ENCODE results near the gene KBTBD7.

Gene KBTBD7, protein sequence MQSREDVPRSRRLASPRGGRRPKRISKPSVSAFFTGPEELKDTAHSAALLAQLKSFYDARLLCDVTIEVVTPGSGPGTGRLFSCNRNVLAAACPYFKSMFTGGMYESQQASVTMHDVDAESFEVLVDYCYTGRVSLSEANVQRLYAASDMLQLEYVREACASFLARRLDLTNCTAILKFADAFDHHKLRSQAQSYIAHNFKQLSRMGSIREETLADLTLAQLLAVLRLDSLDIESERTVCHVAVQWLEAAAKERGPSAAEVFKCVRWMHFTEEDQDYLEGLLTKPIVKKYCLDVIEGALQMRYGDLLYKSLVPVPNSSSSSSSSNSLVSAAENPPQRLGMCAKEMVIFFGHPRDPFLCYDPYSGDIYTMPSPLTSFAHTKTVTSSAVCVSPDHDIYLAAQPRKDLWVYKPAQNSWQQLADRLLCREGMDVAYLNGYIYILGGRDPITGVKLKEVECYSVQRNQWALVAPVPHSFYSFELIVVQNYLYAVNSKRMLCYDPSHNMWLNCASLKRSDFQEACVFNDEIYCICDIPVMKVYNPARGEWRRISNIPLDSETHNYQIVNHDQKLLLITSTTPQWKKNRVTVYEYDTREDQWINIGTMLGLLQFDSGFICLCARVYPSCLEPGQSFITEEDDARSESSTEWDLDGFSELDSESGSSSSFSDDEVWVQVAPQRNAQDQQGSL

DNA sequence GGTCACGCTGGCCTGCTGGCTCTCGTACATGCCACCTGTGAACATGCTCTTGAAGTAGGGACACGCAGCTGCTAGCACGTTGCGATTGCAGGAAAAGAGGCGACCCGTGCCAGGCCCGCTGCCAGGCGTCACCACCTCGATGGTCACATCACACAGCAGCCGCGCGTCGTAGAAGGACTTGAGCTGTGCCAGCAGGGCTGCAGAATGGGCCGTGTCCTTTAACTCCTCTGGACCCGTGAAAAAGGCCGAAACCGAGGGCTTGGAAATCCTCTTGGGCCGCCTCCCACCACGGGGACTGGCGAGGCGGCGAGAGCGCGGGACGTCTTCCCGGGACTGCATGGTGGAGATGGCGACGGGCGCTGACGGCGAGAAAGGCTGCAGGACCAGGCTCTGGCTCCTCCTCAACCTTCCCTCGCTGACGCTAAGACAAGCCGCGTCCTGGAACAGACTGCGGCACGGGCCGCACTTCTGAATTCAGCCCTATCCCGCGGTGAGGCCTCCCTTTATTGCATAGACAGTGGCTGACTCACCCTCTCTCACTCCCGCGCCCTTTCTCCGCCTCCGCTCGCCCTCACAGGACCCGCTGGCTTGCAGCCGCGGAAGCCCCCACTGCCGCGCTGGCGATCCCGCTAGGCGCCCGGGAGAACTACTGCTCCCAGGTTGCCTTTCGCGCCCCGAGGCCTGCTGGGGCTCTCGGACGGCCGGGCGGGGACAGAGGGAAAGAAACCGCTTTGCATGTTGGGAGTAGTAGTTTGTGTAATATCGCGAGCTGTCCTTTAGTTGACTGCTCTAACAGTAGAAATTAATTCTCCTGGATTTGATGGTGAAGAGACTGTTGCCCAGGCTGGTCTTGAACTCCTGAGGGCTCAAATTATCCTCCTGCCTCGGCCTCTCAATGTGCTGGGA, at the start of gene KBTBD7:
TSS of gene KBTBD7 (minus strand) at position 651 of the 906 bp plus-strand sequence. CDS start at position 339, 312 bp downstream.
- DNase-seq: peak; percentile 97

DNA sequence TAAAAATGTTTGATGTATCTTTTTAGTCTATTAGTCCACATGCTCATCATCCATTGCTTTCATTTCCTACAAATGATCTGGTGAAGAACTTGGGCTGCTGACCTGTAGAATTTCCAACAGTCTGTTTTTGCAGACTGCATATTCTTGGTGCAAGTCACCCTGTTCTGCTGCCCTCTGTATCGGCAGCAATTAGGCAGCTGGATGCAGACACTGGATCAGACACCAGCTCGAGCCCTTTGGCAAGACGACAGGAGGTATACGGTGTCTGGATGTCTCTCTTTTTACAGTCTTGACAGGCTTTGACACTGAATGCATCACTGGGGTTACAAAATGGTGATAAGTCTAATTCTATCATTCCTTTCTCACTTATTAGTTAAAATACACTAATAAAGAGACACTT, 47.3 kb upstream of the KBTBD7 start:
- DNase-seq: no peak

DNA sequence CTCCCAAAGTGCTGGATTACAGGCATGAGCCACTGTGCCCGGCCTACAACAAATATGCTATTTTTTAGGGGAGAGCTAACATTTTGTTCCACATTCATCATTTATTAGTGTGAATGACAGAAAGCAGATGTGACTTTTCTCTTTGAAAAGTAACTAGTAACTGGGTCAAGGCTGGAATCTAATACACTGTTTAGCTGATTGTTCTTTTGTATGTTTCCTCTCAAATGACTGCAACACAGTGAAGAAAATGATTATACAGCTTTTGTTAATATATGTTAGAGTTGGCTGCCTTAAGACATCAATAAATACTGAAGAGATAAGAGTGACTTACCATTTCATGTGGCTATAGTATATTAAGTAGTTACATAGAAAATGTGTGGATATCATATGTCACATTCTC, 42.0 kb upstream of the KBTBD7 start:
- no peak for DNase-seq

DNA sequence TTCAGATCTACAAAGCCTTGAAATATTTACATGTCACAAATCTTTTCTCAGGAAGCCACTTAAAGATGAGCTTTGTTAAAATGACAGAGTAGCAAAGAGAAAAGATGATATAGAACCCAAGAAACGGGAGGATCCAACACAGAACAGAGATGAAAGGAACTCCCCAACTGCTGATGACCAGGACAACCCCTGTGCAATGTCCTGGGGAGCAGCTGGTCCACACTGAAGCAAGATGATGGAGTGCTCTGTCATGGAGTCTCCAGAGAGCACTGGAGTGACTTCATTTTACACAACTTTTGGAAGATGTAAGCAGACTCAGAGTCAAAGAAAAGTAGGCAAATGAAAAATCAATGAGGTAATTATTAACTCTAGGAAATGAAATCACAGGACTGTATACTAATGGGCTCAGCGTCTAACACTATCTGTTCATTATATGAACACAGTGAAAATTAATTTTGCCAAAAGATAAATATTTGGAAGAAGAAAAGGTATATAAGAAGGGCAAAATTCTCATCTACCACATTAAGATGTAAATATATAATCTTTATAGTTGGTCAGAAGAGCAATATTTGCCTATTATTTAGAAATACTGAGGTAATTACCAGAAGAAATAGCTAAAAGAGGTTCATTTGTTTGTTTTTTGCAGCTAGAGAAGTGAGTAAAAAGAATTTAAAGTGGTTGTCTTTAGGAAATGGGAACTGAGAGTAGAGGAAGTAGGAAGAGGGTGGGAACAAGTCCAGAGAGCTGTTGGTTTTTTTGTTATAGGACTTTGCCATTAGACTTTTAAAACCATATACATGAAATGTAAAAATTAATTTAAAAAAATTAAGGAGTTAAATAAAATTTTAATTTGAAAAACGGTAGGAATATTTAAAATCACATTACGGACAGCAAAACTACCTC, 38.5 kb upstream of the KBTBD7 start:
- DNase-seq: no peak

DNA sequence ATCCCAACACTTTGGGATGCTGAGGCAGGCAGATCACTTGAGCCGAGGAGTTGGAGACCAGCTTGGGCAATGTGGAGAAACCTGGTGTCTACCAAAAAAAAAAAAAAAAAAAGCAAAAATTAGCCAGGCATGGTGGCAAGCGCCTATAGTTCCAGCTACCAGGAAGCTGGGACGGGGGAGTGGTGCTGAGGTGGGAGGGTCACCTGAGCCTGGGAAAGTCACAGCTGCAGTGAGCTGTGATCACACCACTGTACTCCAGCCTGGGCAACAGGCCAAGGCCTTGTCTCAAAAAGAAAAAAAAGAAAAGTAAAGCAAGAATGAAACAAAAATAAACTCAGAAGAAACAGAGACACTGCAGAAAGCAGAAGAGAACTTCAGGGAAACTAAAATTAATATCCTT, 37.4 kb upstream of the KBTBD7 start:
- no peak for DNase-seq

DNA sequence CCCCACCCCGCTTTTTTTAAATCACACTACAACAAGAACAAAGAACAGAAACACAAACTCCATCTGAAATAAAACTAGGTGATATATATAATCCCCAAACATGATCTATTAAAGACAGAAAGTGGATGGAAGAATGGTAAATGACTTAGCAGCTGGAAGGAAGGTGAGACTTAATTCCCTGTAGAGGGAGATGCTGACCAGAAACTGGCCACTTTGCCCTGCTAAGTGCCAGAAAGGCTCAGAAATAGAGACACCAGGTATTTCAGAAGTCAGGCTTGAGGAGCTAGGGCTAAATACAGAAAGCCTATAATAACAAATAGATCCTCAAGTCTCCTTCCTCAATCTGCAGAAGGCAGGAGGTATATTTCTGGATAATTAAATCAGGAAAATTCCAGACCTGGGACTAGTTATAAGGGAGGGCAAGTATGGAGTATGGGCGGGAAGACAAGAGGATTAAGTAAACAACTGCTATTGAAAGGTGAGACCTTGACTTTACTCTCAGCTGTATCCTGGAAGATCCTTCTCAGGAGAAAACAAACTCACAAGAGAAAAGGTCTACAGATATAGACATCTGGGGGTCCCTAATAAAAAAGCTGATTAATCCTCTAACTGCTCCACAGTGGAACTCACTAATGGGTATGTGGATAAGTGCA, 36.8 kb upstream of the KBTBD7 start:
- DNase-seq: no peak

DNA sequence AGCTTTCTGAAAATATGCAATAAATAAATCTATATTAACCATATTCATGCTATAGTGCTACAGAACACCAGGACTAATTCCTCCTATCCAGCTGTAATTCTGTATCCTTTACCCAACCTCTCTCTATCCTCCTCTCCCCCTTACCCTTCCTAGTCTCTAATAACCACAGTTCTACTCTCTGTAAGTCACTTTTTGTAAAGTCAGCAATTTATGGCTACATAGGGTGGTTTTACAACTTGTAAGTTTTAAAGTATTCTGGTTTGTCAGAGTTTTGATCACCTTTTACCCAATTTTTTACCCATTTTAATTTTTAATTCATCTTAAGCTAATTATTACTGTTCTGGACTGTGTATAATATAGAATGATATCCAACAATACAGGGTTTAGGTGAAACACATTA, 35.0 kb upstream of the KBTBD7 start:
- DNase-seq: no peak

DNA sequence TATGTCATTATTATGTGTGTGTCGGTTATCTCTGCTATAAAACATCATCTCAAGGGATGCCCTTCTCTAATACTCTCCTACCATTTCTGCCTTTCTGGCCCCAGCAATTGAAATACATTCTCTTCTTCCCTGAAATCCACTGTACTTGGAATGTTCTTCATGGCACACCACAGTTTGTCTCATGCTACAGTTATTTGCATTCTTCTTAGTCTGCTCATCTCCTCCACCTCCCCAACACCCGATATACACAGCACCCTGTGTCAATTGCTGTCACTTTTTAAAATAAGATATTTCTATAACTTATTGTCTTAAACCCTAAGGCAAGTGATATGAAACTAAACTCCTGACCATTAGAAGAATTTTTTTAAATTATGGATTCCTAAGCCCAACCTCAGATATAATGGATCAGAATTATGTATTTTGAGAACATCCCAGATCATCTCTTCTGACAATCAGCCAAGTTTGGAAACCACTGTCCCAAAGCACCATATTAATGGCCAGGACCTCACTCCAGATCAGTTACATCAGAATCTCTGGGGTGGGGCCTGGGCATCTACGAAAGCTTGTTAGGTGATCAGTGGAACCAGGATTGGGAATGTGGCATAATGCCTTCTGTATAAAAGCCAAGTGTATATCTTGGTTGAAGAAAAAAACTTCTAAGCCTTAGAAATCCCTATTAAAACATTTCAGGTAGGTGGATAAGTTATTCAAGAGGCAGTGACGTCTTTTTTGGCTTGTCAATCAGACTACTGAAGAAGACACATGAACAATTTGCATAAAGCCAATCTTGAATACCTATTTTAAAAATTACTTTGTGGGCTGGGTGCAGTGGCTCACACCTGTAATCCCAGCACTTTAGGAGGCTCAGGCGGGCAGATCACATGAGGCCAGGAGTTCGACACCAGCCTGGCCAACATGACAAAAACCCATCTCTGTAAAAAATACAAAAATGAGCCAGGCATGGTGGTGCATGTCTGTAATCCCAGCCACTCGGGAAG, 30.0 kb upstream of the KBTBD7 start:
- no peak for DNase-seq

DNA sequence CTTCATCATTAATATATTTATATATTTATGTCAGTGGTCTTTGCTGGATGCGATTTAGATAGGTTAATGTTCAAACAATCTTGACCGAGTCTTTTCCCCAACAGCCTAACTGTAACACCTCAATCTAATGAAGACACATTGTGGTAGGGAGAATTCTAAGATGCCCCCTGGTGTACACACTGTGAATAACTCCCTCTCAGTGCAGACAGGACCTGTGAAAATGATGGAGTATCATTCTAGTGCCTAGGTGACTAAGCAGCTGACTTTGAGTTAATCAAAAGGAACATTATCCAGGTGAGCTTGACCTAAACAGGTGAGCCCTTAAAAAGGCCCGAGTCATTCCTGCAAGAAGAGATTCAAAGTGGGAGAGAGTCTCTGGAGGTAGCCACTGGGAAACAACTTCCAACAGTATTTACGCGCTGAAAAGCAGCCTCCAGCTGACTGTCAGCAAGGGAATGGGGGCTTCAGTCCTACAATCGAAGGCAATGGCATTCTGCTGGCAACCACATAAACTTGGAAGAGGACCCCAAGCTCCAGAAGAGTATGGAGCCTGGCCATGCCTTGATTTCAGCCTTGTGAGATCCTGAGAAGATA, 28.0 kb upstream of the KBTBD7 start:
- DNase-seq: peak; percentile 71

DNA sequence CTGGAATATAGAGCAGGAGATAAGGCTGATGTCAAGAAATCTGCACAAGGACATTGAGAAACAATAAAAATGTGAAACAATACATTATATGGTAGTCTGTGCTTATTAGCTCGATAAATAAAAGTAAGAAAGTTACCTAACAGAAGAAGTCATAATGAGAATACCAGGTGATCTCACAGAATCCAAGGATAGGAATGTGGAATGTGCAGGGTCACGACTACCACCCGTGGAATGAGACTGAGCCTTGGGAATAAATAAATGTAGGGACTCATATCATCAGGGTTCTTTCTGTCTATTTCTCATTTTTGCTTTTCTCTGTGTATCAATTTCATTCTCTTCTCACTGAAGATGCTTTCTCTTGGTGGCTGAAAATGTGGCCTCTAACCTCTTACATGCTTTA, 26.0 kb upstream of the KBTBD7 start:
- no peak for DNase-seq

DNA sequence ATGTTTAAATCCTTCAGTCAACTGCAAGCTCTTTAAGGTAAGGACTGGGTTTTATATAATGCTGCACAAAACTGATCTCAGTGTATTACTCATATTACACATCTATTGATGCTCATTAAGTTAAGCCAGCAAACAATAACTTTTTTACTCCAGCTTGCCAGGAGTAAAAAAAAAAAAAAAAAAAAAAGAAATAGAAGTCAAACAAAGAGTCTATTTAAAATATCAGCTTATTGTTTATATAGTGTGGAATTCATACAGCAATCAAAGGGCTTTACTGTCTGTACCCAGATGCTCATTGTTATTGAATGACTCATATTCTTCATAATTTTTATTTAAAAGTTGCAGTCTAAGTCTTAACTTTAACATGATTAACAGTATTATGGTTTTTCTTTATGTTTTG, 21.8 kb upstream of the KBTBD7 start:
- no peak for DNase-seq

DNA sequence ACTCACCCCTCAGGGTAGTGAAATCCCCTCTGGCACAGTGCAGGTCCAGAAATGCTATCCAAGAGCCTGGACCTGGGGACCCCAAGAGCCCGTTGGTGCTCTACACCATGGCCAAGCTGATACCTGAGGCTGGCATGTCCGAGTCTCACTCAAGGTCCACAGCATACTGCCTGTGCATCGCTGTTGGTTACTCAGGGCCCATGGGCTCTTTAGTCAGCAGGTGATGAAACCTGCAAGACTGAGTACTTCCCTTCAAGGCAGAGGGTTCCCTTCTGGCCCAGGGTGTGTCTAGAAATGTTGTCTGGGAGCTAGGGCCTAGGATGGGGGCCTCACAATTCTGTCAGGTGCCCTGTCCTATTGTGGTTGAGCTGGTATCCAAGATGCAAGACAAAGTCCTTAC, 19.6 kb upstream of the KBTBD7 start:
- no peak for DNase-seq

DNA sequence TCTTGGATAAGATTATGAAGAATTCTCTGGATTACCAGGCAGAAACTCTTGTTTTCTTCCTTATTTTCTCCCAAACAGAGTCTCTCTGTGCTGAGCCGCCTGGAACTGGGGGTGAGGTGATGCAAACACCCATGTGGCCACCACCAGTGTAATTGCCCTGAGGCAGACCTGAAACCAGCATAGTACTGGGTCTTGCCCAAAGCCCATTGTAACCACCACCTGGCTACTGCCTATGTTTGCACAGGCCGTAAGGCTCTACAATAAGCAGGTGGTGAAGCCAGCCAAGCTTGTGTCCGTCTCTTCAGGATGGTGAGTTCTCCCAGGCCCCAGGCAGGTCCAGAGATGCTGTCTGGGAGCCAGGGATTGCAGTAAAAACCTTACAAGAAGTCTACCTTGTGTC, 18.9 kb upstream of the KBTBD7 start:
- no peak for DNase-seq

DNA sequence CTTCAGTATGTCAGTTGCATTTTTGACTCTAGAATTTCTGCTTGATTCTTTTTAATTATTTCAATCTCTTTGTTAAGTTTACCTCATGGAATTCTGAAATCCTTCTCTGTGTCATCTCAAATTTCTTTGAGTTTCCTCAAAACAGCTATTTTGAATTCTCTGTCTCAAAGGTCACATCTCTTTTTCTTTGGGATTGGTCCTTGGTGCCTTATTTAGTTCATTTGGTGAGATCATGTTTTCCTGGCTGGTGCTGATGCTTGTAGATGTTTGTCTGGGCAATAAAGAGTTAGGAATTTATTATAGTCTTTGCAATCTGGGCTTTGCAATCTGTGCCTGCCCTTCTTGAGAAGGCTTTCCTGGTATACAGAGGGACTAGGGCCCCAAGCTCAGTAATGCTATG, 18.5 kb upstream of the KBTBD7 start:
- no peak for DNase-seq

DNA sequence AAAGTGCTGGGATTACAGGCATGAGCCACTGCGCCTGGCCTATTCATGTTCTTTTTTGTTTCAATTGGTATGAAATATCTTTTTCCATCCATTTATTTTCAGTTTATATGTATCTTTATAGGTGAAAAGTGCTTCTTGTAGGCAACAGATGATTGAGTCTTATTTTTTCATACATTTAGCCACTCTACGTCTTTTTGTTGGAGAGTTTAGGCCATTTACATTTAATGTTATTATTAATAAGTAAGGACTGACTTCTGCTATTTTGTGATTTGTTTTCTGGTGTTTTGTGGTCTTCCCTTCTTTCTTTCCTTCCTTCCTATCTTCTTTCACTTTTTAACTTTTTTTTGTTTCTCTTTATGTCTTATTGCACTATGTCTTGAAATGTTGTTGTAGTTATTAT, 16.7 kb upstream of the KBTBD7 start:
- DNase-seq: no peak

DNA sequence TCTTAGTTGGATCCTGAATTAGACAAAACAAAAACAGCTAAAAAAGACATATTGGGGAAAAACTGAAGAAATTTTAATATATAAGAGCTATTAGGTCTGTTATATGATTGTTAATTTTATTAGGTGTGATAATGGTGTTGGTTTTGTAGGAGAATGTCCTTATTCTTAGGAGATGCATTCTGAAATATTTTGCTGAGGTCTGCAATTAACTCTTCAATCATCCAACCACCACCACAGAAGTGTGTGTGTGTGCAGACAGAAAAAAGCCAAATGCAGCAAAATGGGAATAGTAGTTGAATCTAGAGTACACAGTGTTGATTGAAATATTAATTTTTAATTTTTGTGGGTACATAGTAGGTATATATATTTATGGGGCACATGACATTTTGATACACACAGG, 12.1 kb upstream of the KBTBD7 start:
- DNase-seq: no peak

DNA sequence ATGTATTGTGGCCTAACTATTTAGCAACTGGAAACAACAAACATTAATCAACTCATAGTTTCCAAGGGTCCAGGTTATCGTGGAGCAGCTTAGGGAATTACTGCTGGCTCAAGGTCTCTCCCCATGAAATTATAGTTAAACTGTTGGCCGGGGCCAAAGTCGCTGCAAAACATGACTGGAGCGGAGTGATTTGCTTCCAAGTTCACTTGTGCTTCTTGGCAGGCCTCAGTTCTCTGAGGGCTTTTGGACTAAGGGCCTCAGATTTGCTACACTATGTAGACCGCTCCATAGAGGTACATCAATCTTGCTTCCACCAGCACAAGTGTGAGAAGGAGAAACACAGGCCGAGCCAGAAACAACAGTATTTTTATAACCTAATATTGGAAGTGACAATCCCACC, 9.4 kb upstream of the KBTBD7 start:
- no peak for DNase-seq

DNA sequence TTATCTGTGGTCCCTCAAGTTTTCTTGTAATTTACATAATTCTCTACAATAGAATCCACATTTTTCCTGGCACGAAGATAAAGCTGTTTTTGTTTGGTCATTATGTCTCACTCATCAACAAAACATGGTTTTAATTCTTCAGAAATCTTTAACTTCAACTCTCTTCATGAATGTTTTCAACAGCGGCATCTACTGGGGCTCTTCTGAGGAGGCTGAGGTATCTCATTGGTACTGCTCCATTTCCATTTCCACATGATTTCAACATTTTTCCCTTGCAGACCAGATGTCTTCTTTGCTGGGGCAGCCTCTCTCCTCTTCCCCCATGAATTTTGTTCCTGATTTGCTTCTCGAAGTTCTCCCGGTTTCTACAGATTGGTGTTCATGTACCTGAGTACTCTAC, 5.8 kb upstream of the KBTBD7 start:
- DNase-seq: no peak

DNA sequence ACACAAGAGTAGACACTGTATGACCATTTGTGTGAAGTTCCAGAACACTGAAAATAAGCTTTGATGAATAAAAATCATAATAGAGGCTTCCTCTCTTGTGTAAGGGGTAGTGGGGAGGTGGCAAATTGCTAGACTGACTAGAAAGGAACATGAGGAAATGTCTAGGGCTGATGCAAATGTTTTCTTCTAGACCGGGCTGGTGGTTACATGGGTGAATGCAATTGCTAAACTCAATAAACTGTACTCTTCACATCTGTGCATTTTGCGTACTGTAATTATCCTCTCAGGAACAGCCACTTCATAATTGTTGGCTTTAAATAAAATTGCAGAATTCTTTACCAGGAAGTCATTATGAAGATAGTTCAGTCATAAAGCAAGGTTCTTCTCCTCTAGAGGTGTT, 5.2 kb upstream of the KBTBD7 start:
- no peak for DNase-seq

DNA sequence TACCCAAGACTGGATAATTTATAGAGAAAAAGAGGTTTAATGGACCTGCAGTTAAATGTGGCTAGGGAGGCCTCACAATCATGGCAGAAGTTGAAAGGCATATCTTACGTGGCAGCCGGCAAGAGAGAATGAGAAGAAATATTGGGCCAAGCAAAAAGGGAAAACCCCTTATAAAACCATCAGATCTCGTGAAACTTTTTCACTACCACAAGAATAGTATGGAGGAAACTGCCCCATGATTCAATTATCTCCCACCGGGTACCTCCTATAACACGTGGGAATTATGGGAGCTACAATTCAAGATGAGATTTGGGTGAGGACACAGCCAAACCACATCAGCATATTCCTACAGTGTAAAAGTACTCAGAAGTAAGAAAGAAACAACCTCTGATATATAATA, 4.7 kb upstream of the KBTBD7 start:
- DNase-seq: no peak

All from activated effector memory CD4-positive, alpha-beta T cell treated with anti-CD3 and anti-CD28 coated beads, Interleukin-2, amount 50 U/mL, for 16 hours (primary cell).